Measurements from ENCODE around the gene C5orf46.

The C5orf46 gene

GRCh38 chr5:147857302-147858129 is 48.8 kb downstream of the C5orf46 start:
- DNase-seq = peak; percentile 4

DNA sequence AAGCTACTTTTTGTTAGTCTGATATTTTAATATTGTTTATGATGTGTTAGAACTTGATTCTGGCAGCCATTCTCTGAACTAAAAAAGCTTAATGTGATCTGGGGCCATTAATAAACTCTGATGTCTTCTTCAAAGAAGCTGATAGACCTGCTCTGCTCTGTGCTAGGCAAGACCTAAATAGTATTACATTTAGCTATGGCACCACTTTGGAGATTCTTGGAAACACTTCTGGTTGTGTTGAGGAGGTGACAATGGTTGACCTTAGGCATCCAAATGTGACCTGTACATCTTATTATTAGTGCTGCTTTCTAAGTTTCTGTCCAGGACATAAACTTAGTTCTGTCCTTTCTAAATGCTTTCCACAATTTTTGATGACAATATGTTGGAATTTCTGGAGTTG is 49.5 kb downstream of the C5orf46 start:
- DNase-seq = no peak

GRCh38 chr5:147855774-147856069 is 50.6 kb downstream of the C5orf46 start:
- no peak for DNase-seq

DNA sequence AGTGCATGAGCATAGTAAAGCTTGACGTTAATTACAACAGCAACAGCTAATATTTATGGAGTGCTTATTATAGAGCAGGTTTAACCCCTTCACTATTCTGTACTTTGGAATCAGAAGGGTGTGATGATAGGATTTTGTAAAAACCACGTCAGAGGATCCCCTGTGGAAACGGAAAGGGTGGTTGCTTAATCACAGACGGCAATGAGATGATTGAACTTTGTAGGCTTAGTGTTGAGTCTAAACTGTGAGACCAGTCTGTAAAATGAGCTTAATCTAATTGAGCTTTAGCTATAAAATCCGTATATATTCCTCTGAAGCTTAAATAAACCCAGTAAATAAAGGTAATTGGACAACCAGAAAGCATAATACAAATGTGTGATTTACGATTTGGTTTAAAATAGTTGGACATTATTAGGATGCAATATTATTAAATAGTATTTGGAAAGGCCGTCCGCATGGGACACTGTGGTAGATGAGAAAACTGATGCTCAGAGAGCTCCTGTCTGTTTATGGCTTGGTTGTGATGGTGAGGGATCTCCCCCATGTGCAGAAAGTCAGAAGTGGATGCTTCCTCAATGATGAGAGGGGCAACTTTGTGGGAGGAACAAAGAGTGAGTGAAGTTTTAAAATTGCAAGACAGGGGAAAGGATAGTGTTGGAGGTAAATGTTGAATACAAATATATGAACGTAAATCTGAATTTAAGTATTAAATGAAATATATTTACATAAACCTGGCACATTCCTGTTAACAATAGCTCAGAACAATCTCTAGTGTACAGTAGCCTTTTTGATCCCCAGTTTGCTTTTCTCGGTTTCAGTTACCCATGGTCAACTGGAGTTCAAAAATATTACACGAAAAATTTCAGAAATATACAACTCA is 51.2 kb downstream of the C5orf46 start:
- DNase-seq = no peak

DNA sequence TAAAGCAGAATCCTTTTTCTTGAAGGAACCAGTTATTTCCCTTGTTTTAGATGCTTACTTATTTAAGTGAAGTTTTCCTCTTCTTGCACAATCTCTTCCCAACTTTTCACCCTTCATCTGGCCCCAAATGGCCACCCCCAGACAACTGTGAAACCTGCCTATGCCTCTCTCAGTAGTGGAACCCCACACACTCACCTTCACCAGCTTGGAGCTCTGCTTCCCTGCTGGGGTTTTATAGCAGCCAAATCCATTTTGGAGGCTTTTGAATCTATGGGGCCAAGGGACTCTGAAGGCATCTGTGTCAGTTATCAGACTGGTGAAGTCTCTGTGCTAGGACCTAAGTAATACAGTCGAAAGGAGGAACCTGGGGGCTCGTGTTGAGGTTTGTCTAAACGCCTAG is 52.0 kb downstream of the C5orf46 start:
- no peak for DNase-seq

DNA sequence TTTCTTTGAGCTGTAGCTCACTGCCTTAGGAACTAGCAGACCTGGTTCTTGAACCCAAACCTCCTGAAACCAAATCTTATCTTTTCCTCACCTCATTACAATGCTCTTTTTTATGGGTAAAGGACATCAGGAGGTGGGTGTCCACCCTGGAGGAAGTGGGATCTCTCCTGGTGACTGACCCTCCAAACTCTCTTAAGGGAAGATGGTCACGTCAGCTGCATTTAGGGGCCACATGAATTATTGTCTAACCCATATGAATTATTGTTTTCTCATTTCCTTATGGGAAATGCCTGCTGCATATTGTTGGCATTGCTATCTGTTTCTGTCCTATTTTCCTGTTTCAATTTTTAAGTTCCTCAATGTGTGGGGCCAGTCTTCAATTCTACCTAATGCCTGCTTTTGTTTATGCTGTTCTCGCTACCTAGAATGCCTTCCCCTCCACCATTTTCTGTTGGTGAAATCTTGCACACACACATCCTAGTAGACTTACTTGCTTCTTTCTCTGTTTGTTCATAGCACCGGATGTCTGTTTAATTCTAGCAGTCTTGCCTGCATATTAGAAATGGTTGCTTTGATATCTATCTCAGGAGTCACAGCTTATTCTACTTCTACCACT is 52.9 kb downstream of the C5orf46 start:
- DNase-seq = no peak

- DNase-seq = no peak
These were observed 54.0 kb downstream of the C5orf46 start for GRCh38 chr5:147852365-147852764.

- DNase-seq = no peak
These were observed 54.8 kb downstream of the C5orf46 start for GRCh38 chr5:147851578-147851977.

- no peak for DNase-seq
These were observed 57.1 kb downstream of the C5orf46 start for GRCh38 chr5:147849226-147849625.

GRCh38 chr5:147845618-147846017 is 60.7 kb downstream of the C5orf46 start:
- no peak for DNase-seq

DNA sequence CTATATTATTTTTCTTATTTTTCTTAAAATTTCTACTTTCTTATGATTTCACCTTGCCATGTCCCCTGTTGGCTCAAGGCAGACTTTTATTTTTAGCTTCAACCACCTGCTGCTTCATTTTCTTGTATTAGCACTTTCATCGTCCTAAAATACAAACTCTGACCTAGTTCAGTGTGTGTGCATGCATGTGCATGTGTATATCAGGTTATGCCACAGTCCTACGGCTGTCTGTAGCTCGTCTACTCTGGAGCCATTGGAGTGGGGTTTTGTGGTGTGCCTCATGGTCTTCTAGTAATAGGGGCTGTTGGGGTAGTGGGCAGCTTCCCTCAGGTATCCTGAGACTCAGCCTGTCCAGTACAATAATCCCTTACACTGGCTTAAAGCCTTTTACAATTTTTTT is 61.5 kb downstream of the C5orf46 start:
- no peak for DNase-seq

GRCh38 chr5:147842869-147843268 is 63.5 kb downstream of the C5orf46 start:
- no peak for DNase-seq

Measured in NCI-H1092 (cell line).